T-helper 1 cell treated with Interleukin-12 subunit alpha and Interleukin-12 subunit beta and Interleukin-4 antibody, amounts not matched to agents 30 μg/mL and 1 μg/mL, for 36 hours (primary cell): ENCODE results near the gene ADAMTS16.

Experiments used
- H3K27ac Mint-ChIP-seq: one replicate; pipeline ENCODE4 v1.8.0; 2021; ENCODE audit warnings: mild to moderate bottlenecking, mixed read lengths
- H3K27me3 Mint-ChIP-seq: one replicate; pipeline ENCODE4 v1.8.0; 2021; ENCODE audit warnings: low read depth, mixed read lengths
- H3K36me3 Mint-ChIP-seq: one replicate; pipeline ENCODE4 v1.8.0; 2021; ENCODE audit warnings: low read depth, mixed read lengths
- H3K4me1 Mint-ChIP-seq: one replicate; pipeline ENCODE4 v1.8.0; 2021; ENCODE audit warnings: low read depth, mixed read lengths
- H3K4me3 Mint-ChIP-seq: one replicate; pipeline ENCODE4 v1.8.0; 2021; ENCODE audit warnings: mild to moderate bottlenecking, moderate library complexity, mixed read lengths
- H3K9me3 Mint-ChIP-seq: one replicate; pipeline ENCODE4 v1.8.0; 2021; ENCODE audit warnings: mixed read lengths

The ADAMTS16 gene

GRCh38 chr5:5304361-5305020, 164.4 kb downstream of the ADAMTS16 start:
- H3K9me3 Mint-ChIP-seq, result peaks cover 12% of the 10 kb centered on the region
- no peak overlapping the region for H3K27ac Mint-ChIP-seq
- H3K4me1 Mint-ChIP-seq, result no peaks in the 10 kb centered on the region
- H3K4me3 Mint-ChIP-seq, result no peak overlapping the region
- no peaks in the 10 kb centered on the region for H3K36me3 Mint-ChIP-seq
- no peaks in the 10 kb centered on the region for H3K27me3 Mint-ChIP-seq

- Mint-ChIP-seq H3K27me3 (no peaks in the 10 kb centered on the region), H3K4me3 (no peak overlapping the region), H3K36me3 (no peaks in the 10 kb centered on the region), H3K27ac (no peak overlapping the region), H3K4me1 (no peaks in the 10 kb centered on the region), H3K9me3 (peaks cover 6% of the 10 kb centered on the region)
Measured at GRCh38 chr5:5306696-5307095, 166.6 kb downstream of the ADAMTS16 start.

DNA sequence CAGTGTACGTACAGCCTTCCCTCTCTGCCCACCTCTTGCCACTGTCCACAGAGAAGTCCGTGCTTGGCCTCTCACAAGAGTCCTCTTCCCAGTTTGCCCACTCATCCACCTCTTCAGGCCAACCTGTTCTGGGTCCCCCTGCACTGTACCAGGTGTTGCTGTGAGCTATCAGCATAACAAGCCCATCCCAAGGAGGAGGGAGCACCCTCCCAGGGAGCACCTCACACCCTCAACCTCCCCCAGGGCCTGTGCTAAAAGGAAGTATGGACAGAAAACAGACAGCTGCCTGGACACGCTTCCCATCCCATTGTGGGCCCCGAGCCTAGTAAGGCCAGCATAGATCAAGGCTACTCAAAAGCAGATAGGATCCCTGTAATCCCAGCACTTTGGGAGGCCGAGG, 168.2 kb downstream of the ADAMTS16 start:
- Mint-ChIP-seq H3K4me3 (no peak overlapping the region), H3K27ac (no peak overlapping the region), H3K9me3 (no peaks in the 10 kb centered on the region), H3K36me3 (no peaks in the 10 kb centered on the region), H3K27me3 (no peaks in the 10 kb centered on the region), H3K4me1 (no peaks in the 10 kb centered on the region)

- H3K9me3 Mint-ChIP-seq, result no peaks in the 10 kb centered on the region
- no peak overlapping the region for H3K4me3 Mint-ChIP-seq
- H3K27ac Mint-ChIP-seq, result no peak overlapping the region
- no peaks in the 10 kb centered on the region for H3K4me1 Mint-ChIP-seq
- H3K36me3 Mint-ChIP-seq, result no peaks in the 10 kb centered on the region
- H3K27me3 Mint-ChIP-seq, result no peaks in the 10 kb centered on the region
Measured at GRCh38 chr5:5309645-5310044, 169.5 kb downstream of the ADAMTS16 start.

DNA sequence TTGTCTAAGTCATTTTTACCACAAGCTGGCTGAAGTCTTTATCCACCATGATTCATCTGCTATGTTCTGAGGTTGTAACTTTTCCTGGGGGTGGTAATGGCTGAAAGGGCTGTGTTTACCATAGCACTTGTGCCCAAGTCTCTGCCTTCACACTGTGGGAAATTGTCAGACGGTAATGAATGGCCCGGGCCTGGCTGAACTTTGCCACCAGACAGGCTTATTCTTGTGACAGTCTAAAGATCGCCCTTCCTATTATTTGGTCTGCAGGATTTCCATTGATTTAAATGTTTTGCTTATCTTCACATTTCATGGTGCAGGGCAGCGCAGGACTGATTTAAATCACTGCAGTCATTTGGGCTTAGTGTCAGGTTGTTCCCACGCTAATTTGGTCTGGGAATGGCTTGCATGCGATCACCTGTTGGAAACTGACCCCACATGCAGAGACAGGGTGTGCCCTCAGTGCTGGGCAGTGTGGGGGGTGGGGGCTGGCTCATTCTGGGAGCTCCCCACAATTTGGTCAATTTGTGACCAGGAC, 173.0 kb downstream of the ADAMTS16 start:
- Mint-ChIP-seq H3K27me3 (no peaks in the 10 kb centered on the region), H3K9me3 (peaks cover 11% of the 10 kb centered on the region), H3K36me3 (no peaks in the 10 kb centered on the region), H3K4me3 (no peak overlapping the region), H3K4me1 (no peaks in the 10 kb centered on the region), H3K27ac (no peak overlapping the region)

DNA sequence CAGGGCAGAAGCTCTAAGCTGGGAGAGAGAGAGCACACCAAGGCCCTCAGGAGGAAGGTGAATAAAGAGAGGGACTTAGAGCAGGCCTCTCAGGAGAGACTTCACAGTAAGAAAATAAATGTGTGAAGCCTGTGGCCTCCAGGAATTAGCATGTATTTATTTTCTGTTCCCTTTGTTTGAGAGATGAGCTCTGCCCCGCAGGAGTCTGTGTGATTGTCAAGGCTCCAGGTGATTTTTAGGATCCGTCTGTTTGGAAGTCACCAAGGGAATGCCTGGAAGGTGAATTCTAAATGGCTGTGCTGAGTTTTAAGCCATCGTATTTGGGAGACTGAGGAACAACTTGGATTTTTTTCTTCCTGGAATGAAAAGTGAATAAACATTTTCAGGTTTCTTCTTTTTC, 174.0 kb downstream of the ADAMTS16 start:
- Mint-ChIP-seq H3K36me3 (no peaks in the 10 kb centered on the region), H3K27ac (no peak overlapping the region), H3K9me3 (peaks cover 14% of the 10 kb centered on the region), H3K4me1 (no peaks in the 10 kb centered on the region), H3K27me3 (no peaks in the 10 kb centered on the region), H3K4me3 (no peak overlapping the region)

DNA sequence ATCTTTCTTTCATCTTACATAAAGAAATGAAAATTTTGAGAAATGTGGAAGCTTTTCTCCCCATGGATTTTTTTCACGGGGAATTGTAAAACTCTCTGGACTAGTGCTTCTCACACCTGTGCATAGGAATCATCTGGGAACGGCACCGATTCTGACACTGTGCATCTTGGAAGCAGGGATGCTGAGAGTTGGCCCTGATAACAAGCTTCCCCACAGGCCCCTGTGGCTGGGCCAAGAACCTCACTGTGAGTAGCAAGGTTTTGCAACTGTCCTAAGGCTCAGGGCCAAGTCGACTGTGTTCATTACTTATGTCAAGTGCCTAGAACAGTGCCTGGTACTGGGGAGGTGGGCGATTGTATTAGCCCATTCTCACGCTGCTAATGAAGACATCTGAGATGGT, 174.5 kb downstream of the ADAMTS16 start:
- Mint-ChIP-seq H3K9me3 (peaks cover 14% of the 10 kb centered on the region), H3K27ac (no peak overlapping the region), H3K4me1 (no peaks in the 10 kb centered on the region), H3K27me3 (no peaks in the 10 kb centered on the region), H3K36me3 (no peaks in the 10 kb centered on the region), H3K4me3 (no peak overlapping the region)

DNA sequence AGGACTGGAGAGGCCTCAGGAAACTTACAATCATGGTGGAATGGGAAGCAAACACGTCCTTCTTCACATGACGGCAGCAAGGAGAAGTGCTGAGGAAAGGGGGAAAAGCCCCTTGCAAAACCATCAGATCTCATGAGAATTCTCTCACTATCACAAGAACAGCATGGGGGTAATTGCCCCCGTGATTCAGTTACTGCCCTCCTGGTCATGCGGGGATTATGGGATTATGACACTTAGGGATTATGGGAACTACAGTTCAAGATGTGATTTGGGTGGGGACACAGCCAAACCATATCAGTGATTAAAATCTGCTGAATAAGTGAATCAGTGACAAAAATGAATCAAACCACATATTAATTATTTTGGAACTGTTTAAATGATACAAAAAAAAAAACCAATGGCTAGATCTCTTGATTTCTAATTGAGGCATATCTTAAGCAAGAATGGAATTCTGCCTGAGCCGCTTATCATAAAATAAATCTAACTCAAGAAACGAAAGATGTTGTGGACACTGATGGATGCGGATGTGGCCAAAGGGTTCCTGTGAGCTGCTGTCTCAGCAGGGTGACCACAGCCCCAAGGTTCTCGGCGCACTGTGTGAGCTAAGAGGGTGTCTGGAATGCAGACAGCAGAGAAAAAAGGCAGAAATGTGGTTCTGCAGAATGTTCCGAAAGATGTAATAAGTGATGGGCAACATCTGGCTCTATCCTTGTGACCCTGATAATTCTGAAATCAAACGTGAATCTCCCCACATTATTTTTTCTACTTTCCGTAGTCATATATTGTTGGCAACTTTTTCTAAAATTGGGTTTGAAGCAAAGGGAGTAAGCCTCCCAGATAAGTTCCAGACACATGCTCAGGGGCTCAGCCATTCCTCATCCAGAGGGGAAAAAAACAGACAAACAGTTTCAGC, 175.2 kb downstream of the ADAMTS16 start:
- Mint-ChIP-seq H3K4me3 (no peak overlapping the region), H3K4me1 (no peaks in the 10 kb centered on the region)

GRCh38 chr5:5316334-5316733, 176.2 kb downstream of the ADAMTS16 start:
- Mint-ChIP-seq H3K9me3 (peaks cover 14% of the 10 kb centered on the region), H3K4me1 (no peaks in the 10 kb centered on the region), H3K4me3 (no peak overlapping the region), H3K27me3 (no peaks in the 10 kb centered on the region), H3K27ac (no peak overlapping the region), H3K36me3 (no peaks in the 10 kb centered on the region)

More for the DNA sequence above, 175.2 kb downstream of the ADAMTS16 start:
- no peak overlapping the region for H3K27ac Mint-ChIP-seq
- peaks cover 14% of the 10 kb centered on the region for H3K9me3 Mint-ChIP-seq
- H3K36me3 Mint-ChIP-seq, result no peaks in the 10 kb centered on the region
- H3K27me3 Mint-ChIP-seq, result no peaks in the 10 kb centered on the region

- no peaks in the 10 kb centered on the region for H3K4me1 Mint-ChIP-seq
- H3K9me3 Mint-ChIP-seq, result peaks cover 14% of the 10 kb centered on the region
- H3K27ac Mint-ChIP-seq, result no peak overlapping the region
- H3K27me3 Mint-ChIP-seq, result no peaks in the 10 kb centered on the region
- no peak overlapping the region for H3K4me3 Mint-ChIP-seq
- no peaks in the 10 kb centered on the region for H3K36me3 Mint-ChIP-seq
Measured at GRCh38 chr5:5317976-5318375, 177.8 kb downstream of the ADAMTS16 start.

- H3K4me3 Mint-ChIP-seq, result no peak overlapping the region
- H3K27ac Mint-ChIP-seq, result no peak overlapping the region
- H3K4me1 Mint-ChIP-seq, result no peaks in the 10 kb centered on the region
- peaks cover 14% of the 10 kb centered on the region for H3K9me3 Mint-ChIP-seq
- H3K27me3 Mint-ChIP-seq, result no peaks in the 10 kb centered on the region
- H3K36me3 Mint-ChIP-seq, result no peaks in the 10 kb centered on the region
Measured at GRCh38 chr5:5318426-5319190, 178.5 kb downstream of the ADAMTS16 start.

GRCh38 chr5:5320062-5320805, 180.1 kb downstream of the ADAMTS16 start:
- Mint-ChIP-seq H3K9me3 (peaks cover 12% of the 10 kb centered on the region), H3K4me3 (no peak overlapping the region), H3K36me3 (no peaks in the 10 kb centered on the region)

DNA sequence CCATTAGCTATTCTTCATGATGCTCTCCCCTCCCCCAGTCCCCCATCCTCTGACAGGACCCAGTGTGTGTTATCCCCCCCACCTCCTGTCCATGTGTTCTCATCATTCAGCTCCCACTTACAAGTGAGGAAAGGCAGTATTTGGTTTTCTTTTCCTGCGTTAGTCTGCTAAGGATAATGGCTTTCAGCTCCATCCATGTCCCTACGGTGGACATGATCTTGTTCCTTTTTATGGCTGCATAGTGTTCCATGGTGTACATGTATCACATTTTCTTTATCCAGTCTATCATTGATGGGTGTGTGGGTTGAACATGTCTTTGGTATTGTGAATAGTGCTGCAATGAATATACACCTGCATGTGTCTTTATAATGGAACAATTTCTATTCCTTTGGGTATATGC, 181.0 kb downstream of the ADAMTS16 start:
- Mint-ChIP-seq H3K4me1 (no peaks in the 10 kb centered on the region), H3K9me3 (peaks cover 14% of the 10 kb centered on the region), H3K27me3 (no peaks in the 10 kb centered on the region), H3K27ac (no peak overlapping the region), H3K36me3 (no peaks in the 10 kb centered on the region), H3K4me3 (no peak overlapping the region)

More at GRCh38 chr5:5320062-5320805, 180.1 kb downstream of the ADAMTS16 start:
- H3K4me1 Mint-ChIP-seq, result no peaks in the 10 kb centered on the region
- H3K27me3 Mint-ChIP-seq, result no peaks in the 10 kb centered on the region
- H3K27ac Mint-ChIP-seq, result no peak overlapping the region

GRCh38 chr5:5323551-5323950, 183.4 kb downstream of the ADAMTS16 start:
- H3K4me3 Mint-ChIP-seq, result no peak overlapping the region
- no peaks in the 10 kb centered on the region for H3K4me1 Mint-ChIP-seq
- no peaks in the 10 kb centered on the region for H3K36me3 Mint-ChIP-seq
- no peak overlapping the region for H3K27ac Mint-ChIP-seq
- H3K9me3 Mint-ChIP-seq, result peaks cover 17% of the 10 kb centered on the region
- no peaks in the 10 kb centered on the region for H3K27me3 Mint-ChIP-seq
